OCI-LY7 (cell line): ENCODE measurements around the gene ESPNL.

ENCODE experiments used
- CTCF ChIP-seq: fragments of 200-600 bp; sonication (generic); conservative IDR thresholded peaks from 2 replicates; pipeline ENCODE4 v1.5.1; 2014; ENCODE audit warnings: mild to moderate bottlenecking, antibody characterized with exemption, low read length, moderate library complexity, mixed read lengths
- EZH2phosphoT487 ChIP-seq: fragments of 200-600 bp; sonication (generic); IDR thresholded peaks from 2 replicates; pipeline ENCODE4 v1.6.1; 2018; ENCODE audit warnings: low read depth, borderline replicate concordance, mild to moderate bottlenecking, mixed run types, antibody characterized with exemption, low read length, moderate library complexity, mixed read lengths

- TF ChIP-seq CTCF, result no peak
- TF ChIP-seq EZH2phosphoT487, result no peak
Observed at GRCh38 chr2:238125127-238125885, 25.2 kb downstream of the ESPNL start.
